NCI-H345 (cell line): ENCODE measurements around the gene BLNK.
"Not testable (repeated sequence)": the region's sequence is repeated elsewhere in the genome, so short reads cannot be mapped to it uniquely, and the experiment has no call there.

ENCODE experiments used
- DNase-seq: peaks from one replicate; lab custom pipeline; 2025; lab: John Stamatoyannopoulos, UW

The BLNK gene

GRCh38 chr10:96271016-96271815, at the start of gene BLNK:
Gene BLNK, minus strand, starts transcription at chr10:96271569. Its CDS starts 171 bp downstream, at chr10:96271398.
- DNase-seq: no peak

DNA sequence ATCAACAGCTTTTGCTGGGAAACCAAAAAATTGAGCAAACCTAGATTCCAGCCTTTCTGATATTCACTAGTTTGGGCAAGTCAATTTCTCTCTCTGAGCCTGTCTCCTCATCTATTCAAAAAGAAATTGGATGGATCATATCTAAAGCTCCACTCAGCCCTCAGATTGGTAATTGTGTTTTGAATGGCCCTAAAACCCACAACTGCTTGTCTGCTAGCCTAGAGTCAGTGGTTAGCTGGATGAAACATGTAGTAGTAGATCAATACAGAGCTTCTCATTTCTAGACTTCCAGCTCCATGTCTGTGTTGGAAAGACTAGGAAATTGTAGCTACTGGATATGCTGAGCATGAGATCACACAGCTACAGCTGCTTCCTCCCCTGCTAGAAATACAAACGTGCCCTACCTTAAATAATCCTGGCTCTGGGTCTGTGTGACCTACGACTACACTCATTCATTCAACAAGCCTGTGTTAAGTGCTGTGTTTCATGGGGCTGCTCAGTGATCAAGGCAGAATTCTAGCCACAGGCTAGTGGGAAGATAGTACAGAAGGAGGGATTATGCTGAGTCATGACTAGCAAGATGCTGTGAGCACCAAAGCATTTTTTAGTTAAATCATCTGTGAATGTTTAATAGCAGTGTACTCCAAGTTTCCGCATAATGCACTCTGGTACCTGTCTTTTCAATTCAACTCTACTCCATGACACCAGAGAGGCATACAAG, 48.5 kb upstream of the BLNK start:
- no peak for DNase-seq

DNA sequence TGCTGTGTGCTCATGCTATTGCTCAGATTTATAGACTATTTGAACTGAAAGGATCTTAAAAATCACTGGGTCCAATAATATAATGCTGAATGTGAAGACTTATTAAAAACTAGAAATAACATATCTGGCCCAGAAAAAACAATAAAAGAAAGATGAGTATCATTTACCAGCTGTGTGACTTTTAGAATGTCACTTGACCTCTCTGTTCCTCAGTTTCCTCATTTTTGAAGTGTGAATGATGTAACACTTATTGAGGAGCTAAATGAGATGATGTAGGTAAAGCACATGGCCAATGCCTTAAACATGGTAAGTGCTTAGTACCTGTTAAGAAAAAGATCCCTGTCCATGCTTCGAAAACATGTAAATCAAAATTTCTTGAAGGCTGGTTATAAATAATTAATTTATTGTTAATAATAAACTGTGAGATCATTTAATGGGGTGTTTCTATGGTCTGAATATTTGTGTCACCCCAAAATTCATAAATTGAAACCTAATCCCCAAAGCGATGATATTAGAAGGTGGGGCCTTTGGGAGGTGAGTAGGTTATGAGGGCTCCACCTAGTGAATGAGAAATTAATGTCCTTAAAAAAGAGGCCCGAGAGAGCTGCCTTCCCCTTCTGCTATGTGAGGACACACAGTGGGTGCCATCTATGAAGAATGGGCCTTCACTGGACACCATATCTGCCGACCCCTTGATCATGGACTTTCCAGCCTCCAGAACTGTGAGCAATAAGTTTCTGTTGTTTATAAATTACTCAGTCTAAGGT, 45.9 kb upstream of the BLNK start:
- DNase-seq: no peak

- no peak for DNase-seq
Observed at GRCh38 chr10:96313344-96313743, 42.0 kb upstream of the BLNK start.

DNA sequence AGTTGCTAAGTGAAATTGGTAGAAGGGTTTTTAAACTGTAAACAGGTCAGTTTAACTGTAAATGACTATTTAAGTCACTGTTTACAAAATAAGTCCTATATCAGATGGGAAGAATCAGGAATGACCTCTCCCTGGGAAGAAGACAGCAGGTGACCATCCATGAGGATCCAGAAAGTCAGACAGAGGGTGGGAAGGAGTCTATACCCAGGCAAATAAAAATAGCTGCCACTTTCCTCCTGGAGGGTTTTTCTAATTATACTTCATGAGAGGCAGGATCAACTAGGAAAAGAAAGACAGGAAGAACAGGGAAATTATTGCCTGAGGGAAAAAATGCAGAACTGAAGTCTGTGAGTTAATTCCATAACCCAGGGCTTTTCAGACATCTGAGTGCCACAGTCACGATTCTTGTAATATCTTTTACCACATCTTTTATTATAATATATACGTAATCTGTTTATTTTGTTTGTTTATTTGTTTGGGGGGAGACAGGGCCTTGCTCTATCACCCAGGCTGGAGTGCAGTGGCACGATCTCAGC, 39.9 kb upstream of the BLNK start:
- DNase-seq: no peak

DNA sequence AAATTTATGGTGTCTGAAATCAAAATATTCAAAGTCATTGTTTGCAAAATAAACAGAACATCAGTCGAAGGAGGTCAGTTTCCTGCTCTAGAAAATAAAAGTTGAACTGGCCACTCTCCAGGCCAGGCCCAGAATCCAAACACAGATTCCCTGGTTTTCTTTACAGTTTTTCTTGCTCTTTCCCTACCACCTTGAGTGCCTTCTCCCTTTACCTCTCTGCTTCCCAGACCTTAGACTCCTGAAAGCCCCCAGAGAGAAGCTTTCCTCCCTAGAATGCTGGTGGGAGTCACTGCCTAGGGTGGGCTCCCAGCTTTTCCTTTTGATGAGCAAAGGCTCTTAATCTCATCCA, 38.9 kb upstream of the BLNK start:
- DNase-seq: no peak

DNA sequence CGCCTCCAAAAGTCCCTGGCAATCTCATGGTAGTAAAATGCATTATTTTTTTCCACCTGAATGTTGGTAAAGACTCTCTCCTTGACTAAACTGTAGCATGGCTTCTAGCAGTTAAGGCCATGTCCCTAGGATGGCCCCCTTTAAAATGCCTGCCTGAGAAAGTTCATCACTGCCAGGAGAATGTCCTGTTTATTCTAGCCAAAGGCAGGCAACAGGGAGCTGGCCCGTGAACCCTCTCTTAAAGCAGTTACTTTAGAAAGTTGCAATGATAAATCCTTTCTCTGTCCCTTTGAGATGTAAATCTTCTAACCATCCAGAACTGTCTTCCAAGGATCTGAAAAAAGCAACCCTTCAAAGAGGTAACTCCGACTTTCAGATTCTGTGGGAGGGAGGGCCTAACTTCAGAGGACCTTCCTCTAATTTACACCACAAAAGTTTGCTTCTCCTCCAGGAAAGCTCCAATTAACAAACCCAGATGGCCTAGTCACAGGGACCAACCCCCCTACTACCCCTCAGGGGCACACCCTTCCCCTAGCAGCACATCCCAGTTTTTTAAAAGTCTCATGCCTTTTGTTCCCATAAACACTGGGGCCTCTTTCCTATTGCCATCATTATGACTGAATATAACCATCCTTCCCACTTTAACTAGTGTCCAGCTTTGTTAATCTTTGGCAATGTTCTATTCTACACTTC, 38.4 kb upstream of the BLNK start:
- no peak for DNase-seq

- not testable (repeated sequence) for DNase-seq
Observed at GRCh38 chr10:96308854-96309253, 37.5 kb upstream of the BLNK start.

DNA sequence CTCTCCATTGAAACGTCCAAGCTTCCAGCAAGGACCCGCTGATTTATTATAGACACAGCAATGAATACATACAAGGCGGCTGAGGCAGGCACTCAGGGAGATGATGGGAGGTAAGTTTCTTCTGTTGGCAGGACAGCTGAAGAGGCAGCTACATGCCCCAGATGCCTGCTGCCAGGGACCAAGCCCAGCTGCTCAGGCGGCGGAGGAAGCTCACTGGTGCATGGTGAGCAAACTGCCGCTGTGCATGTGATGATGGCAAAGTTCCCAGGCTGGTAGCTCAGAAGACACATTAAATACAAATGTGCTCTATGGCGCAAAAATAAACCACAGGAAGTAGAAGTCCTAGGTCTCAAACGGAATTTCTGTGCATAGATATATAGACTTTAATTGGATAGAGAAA, 35.1 kb upstream of the BLNK start:
- DNase-seq: peak; percentile 23

DNA sequence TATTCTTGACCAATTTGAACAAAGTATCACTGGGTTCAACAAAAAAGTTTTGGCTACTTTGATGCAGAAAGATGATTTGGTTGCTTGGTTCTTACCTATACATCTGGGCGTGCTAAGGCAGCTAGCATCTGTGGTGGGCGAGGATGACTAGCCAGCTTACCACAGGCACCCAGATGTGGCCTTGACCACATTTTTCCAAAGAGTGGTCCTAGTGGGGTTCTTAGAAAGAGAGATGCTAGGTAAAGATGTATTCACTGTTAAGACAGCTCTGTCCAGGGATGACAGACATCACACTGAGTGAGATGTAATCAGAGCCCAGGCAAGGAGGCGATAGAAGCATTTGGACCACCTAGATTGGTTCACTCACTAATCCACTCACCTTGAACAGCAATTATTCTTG, 33.6 kb upstream of the BLNK start:
- DNase-seq: no peak

GRCh38 chr10:96304230-96304629, 32.9 kb upstream of the BLNK start, which contains the start of gene DNTT:
Gene DNTT, plus strand, starts transcription at chr10:96304434. Its CDS starts 64 bp downstream, at chr10:96304498.
- DNase-seq: no peak

DNA sequence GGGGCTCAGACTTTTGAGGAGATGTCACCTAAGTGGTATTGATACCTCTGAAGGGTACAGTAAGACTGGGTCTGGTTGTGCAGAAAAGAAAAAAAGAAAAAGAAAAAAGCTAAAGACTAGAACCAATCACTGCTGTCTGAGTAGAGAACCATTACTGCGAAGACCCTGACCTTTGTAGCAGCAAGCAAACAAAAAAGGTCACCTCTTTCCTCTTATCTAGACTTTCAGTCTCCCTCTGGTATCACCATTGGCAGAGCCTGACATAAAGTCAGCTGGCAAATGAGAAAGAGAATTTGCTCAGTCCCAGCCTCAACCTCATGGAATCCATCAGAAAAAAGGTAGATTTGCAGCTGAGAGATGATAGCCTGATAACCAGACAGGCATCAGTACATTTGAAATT, 30.2 kb upstream of the BLNK start:
- no peak for DNase-seq

- peak; percentile 3 for DNase-seq
Observed at GRCh38 chr10:96299383-96299782, 28.0 kb upstream of the BLNK start.

GRCh38 chr10:96298362-96298761, 27.0 kb upstream of the BLNK start:
- no peak for DNase-seq

- DNase-seq: no peak
Observed at GRCh38 chr10:96297486-96297885, 26.1 kb upstream of the BLNK start.

- no peak for DNase-seq
Observed at GRCh38 chr10:96295475-96295874, 24.1 kb upstream of the BLNK start.

DNA sequence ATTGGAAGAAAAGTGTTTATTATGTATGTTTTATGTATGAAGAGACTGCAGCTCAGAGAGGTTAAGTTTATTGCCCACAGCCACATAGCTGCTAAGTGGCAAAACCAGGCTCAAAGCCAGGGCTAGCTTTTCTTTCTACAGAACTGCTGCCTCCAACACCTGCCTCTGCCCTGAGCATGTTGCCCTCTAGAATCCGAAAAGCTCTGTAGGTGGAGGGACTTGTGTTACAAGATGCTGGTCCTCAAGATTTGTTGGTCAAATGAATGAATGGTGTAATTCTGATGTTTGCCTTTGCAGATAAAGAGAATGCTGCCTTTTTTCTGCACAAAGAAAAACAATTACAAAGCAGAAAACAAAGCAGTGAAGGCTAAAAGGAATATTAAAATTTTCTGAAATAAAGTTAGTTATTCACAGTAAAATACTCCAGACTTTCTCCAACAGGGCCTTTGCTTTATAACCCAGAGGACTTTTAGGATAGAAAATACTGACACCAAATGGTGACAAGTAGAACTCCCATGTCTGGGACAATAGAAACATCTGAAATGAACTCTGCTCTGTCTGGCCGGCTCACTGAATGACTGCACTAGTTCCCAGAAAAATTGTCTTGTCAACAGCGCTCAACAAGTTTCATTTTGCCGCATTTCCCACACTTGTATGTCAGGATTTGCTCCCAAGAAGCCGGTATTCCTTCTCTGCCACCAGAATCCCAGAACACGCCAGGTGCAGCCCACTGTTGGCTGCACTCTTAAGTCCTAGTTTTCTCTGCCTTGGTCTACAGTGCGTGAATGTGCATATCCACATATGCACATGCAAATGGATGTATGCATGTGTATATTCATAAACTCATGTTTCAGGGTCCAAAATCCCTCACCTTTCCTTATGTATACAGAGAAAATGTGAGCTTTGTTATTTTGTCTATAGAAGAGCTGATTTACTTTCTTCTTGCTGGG, 21.9 kb upstream of the BLNK start:
- DNase-seq: peak; percentile 14

GRCh38 chr10:96290368-96291133, 19.2 kb upstream of the BLNK start:
- no peak for DNase-seq

DNA sequence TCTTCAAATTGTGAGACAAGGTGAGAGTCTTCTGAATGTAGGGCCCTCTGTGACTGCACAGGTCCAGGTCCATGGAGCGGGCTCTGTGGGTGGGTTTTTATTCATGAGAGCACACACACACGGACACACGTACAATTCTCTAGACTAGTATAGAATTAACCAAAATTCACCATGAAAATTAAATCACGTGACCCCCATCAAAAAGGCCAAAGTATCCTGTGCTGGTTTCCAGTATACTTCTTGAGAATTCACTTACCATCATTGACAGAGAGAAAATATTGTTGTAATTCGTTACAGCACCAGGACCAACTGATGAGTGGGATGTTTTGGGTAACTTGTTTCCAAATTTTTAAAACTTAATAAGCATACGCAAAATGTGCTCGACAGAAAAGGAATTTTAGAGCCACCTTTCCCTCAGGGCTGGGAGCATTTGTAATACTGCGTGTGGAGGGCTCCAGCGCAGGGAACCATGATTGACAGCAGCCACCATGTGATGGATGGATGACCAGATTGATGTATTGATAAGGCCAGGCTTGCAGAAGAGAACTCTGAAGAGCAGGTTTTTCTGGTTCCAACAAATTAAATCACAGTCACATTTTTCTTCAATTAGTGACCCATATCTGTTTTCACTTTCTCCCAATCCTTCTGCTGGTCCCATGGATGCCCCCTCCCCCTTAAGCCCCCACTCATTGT, 18.0 kb upstream of the BLNK start:
- no peak for DNase-seq
